NCI-H748 (cell line): ENCODE measurements around the gene HMGXB3.

Experiments
- DNase-seq: peaks from one replicate; lab custom pipeline; 2025; ENCODE audit not compliant: unreplicated experiment; lab: John Stamatoyannopoulos, UW

Gene HMGXB3

DNA sequence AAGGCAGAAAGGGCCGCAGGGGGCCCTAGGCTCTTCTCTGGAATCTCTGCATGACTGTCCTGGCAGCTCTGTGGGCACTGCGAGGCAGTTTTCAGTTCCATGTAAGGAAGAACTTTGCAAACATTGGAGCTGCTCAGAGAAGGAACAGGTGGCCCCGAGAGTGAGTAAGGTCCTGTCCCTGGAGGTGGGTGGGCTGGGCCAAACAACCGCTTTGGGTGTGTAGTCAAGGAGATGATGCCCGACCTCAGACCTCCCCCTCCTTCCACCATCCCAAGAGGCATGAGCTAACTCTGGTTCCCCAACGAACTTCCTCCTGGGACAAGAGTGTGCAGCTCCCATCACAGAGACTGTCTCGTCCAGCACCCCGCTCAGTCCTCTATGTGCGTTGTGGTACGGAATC is 65.3 kb downstream of the HMGXB3 start:
- no peak for DNase-seq

DNA sequence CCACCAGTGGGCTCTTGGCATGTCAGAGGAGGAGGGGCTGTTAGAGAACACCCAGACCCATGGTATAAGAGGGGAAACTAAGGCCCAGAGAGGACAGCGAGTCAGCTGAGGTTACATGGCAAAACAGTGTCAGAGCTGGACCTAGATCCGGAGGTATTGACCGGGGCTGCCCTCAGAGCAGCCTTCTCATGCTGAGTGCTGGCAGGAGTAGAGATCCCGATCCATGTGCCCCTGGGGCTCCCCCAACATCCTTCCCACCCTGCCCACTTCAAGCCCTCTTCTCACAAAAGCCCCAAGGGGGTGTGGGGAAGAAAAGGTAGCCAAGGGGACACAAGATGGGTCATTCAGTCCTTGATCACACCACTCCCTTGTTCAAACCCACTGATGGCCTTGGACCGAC is 65.9 kb downstream of the HMGXB3 start:
- DNase-seq: no peak

- no peak for DNase-seq
Observed at GRCh38 chr5:150066901-150067396, 66.4 kb downstream of the HMGXB3 start.

DNA sequence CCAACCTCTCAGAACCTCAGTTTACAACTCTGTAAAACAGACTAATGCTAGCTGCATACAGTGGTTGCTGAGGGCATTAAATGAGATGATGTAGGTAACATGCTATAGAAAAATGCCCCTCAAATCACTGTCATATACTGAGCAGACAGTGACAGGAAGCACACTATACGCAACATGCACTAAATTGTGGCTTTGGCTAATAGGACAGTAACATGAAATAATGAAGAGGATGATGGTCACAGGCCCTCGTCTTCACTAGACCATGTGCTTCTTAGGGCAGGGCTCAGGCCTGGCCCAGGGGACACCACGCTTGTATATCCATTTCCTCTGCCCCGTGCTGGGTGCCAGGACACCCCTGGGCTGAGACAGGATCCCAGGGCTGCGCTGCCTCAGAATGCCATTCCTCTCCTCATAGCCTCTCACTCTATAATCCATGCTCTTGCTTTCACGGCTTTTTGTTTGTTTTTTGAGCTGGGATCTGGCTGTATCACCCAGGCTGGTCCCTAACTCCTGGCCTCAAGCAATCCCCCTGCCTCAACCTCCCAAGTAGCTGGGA is 66.9 kb downstream of the HMGXB3 start:
- no peak for DNase-seq

- no peak for DNase-seq
Observed at GRCh38 chr5:150068071-150068470, 67.5 kb downstream of the HMGXB3 start.

- no peak for DNase-seq
Observed at GRCh38 chr5:150068472-150068871, 67.9 kb downstream of the HMGXB3 start.

DNA sequence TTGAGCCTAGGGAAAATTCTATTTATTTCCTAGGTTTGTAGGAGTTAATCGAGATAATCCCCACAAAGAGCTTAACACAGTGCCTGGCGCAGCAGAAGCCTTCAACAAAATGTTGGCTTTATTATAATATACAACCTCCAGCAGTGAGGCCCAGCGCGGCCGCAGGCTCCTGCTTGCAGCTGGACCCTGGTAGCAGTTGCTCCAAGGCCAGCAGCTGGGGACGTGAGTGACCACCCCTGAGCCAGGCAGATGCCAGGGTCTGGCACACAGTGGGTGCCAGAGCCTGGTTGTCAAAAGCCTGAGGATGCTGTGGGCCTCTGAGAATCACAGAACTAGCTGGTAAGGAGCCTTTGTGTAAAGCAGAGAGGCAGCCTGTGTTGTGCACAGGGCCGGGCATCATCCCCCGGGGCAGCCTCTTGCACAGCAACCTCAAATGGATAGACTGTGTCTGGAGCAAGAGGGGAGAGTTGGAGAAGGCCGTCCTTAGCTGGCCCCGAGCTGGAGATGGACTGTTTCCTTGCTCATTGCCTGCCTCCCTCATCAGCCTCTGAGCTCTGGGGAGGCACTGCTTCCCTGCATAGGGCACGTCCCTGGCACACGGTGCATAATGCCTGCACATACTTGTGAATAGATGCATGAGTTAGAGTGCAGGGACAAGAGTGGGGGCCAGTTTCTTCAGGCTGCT is 68.6 kb downstream of the HMGXB3 start:
- DNase-seq: no peak

DNA sequence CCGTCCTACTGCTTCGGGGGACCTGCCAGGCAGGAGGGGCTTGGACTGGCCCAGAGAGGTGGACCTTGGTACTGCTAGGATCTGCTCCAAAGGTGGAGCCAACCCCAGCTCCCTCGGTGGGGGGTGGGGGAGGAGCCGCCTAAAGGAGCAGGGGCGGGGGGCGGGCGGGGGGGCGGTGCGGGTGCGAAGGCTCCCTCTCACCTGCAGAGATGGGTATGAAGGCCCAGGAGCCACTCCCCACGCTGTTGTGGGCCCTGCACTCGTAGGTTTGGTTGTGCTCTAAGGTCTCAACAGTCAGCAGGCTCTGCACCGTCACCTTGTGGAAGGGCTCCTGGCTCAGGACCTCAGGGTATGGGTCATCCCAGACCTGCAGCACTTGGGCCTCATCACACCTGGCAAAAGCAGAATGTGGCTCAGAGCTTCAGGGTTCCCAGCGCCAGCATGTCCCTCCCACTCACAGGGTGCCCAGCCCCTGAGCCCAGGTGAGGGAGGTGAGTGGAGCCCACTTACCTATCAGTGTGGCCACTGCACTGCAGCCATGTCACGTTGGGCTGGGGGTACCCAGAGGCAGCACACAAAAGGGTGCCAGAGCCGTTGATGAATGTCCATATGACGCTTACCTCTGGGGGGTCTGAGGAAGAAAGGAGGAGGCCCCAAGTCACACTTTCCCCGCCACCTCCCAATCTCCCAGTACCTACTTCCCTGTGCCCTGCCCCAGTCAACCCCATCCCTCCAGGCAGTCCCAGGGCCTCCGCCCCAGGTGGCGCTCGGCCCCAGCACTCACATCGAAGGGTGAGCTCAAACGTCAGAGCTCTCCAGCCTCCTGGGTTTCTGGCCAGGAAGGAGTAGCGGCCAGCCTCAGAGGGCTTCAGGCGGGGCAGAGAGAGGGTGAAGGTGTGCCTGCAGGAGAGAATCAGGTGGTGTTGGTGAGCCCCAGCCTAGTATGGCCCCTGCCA is 69.4 kb downstream of the HMGXB3 start:
- DNase-seq: no peak

- no peak for DNase-seq
Observed at GRCh38 chr5:150070821-150071220, 70.3 kb downstream of the HMGXB3 start.

DNA sequence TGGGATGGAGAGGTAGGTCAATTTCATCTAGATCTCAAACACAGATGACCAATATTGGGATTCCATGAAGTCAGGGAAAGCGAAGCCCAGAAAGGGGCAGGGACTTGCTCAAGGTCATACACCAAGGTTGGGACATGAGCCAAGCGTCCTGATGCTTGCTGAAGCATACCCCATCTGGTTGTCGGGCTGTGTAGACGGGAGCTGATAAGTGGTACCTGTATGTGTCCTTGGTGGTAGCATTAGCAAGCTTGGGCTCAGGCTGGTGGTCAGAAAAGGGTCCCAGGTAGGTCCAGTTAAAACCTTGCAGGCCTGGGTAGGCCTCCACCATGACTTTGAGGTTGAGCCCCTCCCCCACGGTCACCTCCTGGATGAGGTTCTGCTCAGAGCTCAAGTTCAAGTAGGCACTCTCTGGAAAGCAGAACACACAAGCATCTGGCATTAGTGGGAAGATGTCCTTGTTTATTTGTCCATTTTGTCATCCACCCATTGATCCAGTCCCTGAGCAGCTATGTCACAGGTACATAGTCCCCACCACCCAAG is 72.6 kb downstream of the HMGXB3 start:
- DNase-seq: no peak

DNA sequence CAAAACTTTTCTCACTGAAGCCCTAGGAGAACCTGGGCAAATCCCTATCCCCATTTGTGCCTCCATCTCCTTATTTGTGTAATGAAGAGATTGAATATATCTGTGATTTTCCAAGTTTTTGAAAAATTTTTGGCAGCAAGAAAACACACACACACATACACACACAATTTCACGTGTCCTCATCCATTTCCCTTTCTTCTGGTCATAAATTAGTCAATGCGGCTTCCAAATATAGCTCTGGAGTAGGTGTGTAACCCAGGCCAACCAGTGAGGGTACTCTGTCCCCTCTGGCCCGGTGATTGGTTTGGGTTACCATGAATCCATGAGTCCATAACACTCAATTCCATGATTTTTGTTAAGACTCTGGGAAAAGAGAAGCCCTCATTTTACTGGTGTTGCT is 73.1 kb downstream of the HMGXB3 start:
- DNase-seq: no peak

GRCh38 chr5:150075233-150075632 is 74.7 kb downstream of the HMGXB3 start:
- no peak for DNase-seq

DNA sequence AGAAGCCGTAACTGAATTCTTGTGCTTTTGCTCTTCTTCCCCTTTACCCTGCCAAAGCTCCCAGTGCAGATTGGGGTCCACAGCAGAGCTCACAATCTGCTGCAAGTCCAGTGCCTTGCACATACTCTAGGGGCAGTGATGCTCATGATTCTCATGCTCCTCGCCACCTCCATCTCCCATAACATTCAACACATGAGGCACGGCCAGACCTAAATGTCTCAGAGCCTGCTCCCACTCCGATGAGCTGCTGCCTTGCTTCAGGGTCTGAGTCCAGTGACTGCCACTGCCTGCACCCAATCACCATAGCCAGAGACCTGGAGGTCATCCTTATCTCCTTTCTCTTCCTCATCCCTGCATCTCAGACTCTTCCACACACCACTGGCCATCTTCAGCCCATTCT is 75.3 kb downstream of the HMGXB3 start:
- DNase-seq: no peak

DNA sequence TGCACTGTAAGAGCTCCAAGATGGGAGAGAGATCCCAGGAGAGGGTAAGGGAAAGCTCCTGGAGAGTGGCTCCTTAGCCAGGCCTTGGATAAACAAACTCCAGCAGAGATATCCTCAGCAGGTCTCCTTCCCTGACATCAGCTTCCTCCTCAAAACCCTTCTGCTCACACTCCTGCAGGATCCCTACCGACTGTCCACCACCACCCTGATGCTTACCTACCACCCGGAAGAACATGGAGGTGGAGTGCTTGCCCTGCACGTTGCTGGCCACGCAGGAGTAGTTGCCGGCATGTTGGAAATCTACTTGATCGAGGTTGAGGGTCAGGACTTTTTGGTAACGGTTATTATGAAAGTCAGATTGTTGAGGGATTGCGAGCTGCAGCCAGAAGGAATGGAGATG is 76.5 kb downstream of the HMGXB3 start:
- DNase-seq: no peak

DNA sequence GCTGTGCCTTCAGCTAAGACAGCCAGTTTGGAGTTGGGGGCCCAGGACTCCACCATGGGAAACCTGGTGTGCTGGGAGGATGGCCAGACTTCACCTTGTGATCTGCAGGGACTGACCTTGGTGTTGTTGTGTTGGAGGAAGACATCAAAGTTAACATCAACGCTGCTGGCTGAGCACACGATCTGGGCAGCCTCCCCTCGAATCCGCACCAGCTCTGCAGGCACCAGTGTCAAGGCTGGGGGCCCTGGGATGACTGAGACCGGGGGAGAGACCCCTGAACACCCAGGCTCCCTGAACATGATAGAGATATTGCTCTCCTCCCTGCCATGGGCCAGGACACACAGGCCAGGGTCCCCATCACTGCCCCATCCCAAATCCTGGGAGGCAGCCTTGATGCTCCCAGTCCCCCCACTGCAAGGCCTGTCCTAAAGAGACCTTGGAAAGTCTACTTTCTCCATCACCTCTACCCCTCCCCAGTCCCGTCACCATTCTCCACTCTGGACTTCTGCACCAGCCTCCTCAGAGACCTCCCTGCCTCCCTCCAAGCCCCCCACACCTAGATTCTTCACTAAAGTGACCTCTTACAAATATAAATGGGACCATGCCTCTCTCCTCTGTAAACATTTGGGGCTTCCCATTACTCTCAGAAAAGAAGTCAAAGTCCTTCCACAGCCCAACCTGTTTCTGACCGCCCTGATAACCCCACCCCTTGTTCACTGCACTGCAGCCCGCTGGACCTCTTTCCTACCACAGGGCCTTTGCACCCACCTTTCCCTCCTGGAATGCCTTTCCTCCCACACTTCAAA is 77.7 kb downstream of the HMGXB3 start:
- DNase-seq: no peak

GRCh38 chr5:150078802-150079689 is 78.5 kb downstream of the HMGXB3 start:
- no peak for DNase-seq

DNA sequence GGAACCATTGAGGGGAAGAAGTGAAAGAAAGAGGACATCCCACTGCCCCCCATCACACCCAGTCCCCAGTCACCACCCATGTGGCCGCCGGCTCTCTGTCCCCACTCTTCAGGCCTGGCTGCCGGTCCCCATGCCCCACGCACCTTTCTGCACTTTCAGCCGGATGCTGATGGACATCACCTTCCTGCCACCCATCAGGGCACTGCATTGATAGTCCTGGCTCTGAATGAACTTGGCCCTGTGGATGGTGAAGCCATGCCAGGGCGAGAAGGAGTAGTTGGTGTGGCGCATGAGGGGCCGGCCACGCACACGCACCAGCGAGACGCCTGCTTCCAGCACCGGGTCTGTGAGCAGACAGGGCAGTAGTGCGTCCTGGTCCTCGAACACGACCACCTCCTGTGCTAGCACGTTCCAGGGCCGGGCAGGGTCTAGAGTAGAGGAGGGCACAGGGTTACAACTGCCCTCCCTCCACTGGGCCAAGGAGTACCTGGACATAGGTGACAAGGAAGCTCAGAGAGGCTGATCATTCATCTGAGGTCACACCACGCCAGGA is 79.4 kb downstream of the HMGXB3 start:
- no peak for DNase-seq

DNA sequence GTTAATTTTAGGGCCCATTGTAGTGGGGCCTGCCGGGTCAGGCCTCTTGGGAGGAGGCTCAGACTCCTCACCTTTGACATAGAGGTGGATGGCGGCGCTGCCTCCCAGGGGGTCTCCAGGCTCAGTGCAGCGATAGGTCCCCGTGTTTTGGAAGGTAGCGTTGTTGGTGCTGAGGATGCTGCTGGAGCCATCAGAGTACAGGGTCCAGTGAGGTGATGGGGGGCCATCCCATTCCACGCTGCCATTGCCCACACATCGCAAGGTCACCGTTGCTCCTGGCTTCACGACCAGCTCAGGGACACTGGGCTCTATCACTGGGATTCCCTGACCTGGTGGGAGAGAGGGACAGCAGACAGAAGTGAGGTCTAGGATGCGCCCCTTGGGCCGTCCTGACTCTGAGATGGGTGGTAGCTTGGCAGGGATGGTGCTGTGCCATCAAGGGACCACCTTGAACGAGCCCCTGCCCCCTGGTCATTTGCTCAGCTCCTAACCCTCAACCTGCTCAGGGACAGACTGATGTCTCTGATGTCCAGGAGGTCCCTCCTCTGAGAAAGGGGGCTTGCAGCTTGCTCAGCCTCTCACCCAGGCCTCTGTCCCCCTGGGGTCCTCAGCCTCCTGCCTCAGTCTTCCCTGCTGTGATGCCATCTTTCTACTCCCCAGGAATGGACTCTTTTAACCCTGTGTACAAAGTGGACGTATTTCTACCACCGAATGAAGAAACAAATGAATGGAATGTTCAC is 80.3 kb downstream of the HMGXB3 start:
- no peak for DNase-seq
